Gastroesophageal sphincter (tissue), 3 donors: Measurements from ENCODE around the gene HAUS8.

Experiments
- CTCF ChIP-seq, 4 experiments: fragments of 200-600 bp in 2 of 4; fragments of 450-650 bp in 2 of 4; sonication (generic) in 1 of 4; IDR thresholded peaks; one replicate each; pipeline ENCODE4 v1.5.1; 2017 to 2019; ENCODE audit warnings: antibody characterized with exemption in 4 of 4, mild to moderate bottlenecking in 2 of 4, moderate library complexity in 2 of 4
- EP300 ChIP-seq: sonication (generic); formaldehyde crosslinking; IDR thresholded peaks from one replicate; pipeline ENCODE4 v1.6.1; 2017; ENCODE audit warnings: antibody characterized with exemption, mild to moderate bottlenecking
- POLR2A ChIP-seq, 2 donors: fragments of 450-650 bp; IDR thresholded peaks; one replicate each; pipeline ENCODE4 v1.6.1; 2017; ENCODE audit warnings: antibody characterized with exemption in 2 of 2, mild to moderate bottlenecking in 2 of 2, moderate library complexity in 1 of 2
- POLR2AphosphoS5 ChIP-seq: sonication (generic); formaldehyde crosslinking; IDR thresholded peaks from one replicate; pipeline ENCODE4 v1.6.1; 2017; ENCODE audit warnings: antibody characterized with exemption

- no peak for TF ChIP-seq CTCF (IDR thresholded peaks at IDR 0.05)
- no peak for TF ChIP-seq POLR2A (IDR thresholded peaks at IDR 0.05)
- no peak for TF ChIP-seq POLR2AphosphoS5
- TF ChIP-seq EP300: no peak
Observed at GRCh38 chr19:17090583-17090982, 15.3 kb upstream of the HAUS8 start.
